Keratinocyte (primary cell): ENCODE results near the gene EVX2. TPM values are rescaled to one million over a fixed set of nuclear protein-coding genes. Genes with fewer than 3 reads are reported as not detected.
A peak's percentile ranks its signal among the peaks of the same experiment; 100 is the strongest.

Source experiments
- DNase-seq: peaks from one replicate; pipeline ENCODE4 v3.0.0-alpha.2; 2011; ENCODE audit warnings: low read depth, missing footprints, low spot score
- FAIRE-seq: peaks from 2 replicates; lab custom pipeline; 2011; peaks lifted over from hg19 to GRCh38; lab: Jason Lieb, UNC
- H2AFZ ChIP-seq: 2 replicates; pipeline ENCODE4 v1.6.0; 2012; ENCODE audit warnings: low read length, control low read depth, inconsistent platforms; ENCODE audit not compliant: control insufficient read depth
- H3K27ac ChIP-seq: 2 replicates; pipeline ENCODE4 v1.5.1; 2011; ENCODE audit warnings: low read length; ENCODE audit not compliant: control insufficient read depth, insufficient read depth
- H3K27me3 ChIP-seq: 3 replicates; pipeline ENCODE4 v1.6.0; 2011; ENCODE audit warnings: low read length; ENCODE audit not compliant: control insufficient read depth, insufficient read depth; ENCODE audit errors: extremely low read depth
- H3K36me3 ChIP-seq, 2 experiments: 2 replicates in 1 of 2; 3 replicates in 1 of 2; pipeline ENCODE4 v1.5.1; 2011; ENCODE audit warnings: low read length in 2 of 2, mild to moderate bottlenecking in 1 of 2; ENCODE audit not compliant: control insufficient read depth in 2 of 2, insufficient read depth in 2 of 2; ENCODE audit errors: extremely low read depth in 1 of 2
- H3K4me1 ChIP-seq: 3 replicates; pipeline ENCODE4 v1.5.1; 2011; ENCODE audit warnings: low read length; ENCODE audit not compliant: control insufficient read depth, insufficient read depth; ENCODE audit errors: extremely low read depth
- H3K4me2 ChIP-seq: 3 replicates; pipeline ENCODE4 v1.6.0; 2011; ENCODE audit warnings: low read depth, low read length; ENCODE audit not compliant: control insufficient read depth, insufficient read depth; ENCODE audit errors: extremely low read depth
- H3K4me3 ChIP-seq, 3 experiments: fragments of 200-600 bp in 1 of 3; sonication (generic) in 1 of 3; 2 replicates in 2 of 3; 3 replicates in 1 of 3; pipeline ENCODE4 v1.5.1; 2011 to 2016; ENCODE audit warnings: low read length in 3 of 3, mild to moderate bottlenecking in 3 of 3, control low read depth in 2 of 3, inconsistent platforms in 1 of 3, low read depth in 1 of 3, mixed read lengths in 1 of 3, mixed run types in 1 of 3, moderate library complexity in 1 of 3; ENCODE audit not compliant: control insufficient read depth in 2 of 3, insufficient read depth in 2 of 3; ENCODE audit errors: extremely low read depth in 1 of 3
- H3K79me2 ChIP-seq: 2 replicates; pipeline ENCODE4 v1.6.0; 2012; ENCODE audit warnings: low read length; ENCODE audit not compliant: control insufficient read depth, insufficient read depth
- H3K9ac ChIP-seq: 3 replicates; pipeline ENCODE4 v1.6.0; 2011; ENCODE audit warnings: low read length; ENCODE audit not compliant: control insufficient read depth, insufficient read depth; ENCODE audit errors: extremely low read depth
- H3K9me1 ChIP-seq: 3 replicates; pipeline ENCODE4 v1.6.0; 2011; ENCODE audit warnings: low read length; ENCODE audit not compliant: control insufficient read depth, insufficient read depth; ENCODE audit errors: extremely low read depth
- H3K9me3 ChIP-seq: 2 replicates; pipeline ENCODE4 v1.5.1; 2012; ENCODE audit warnings: low read depth, low read length; ENCODE audit not compliant: control insufficient read depth
- H4K20me1 ChIP-seq: 3 replicates; pipeline ENCODE4 v1.6.0; 2011; ENCODE audit warnings: low read length; ENCODE audit not compliant: control insufficient read depth, insufficient read depth; ENCODE audit errors: extremely low read depth
- EZH2 ChIP-seq: IDR thresholded peaks from one replicate; pipeline ENCODE4 v1.6.1; 2012; ENCODE audit warnings: inconsistent platforms, mild to moderate bottlenecking, low read length, moderate library complexity
- dilution Hi-C: fragments of 300-500 bp; cut with MboI; formaldehyde crosslinking; loops from one replicate; pipeline ENCODE4 v1.7.0; 2020; ENCODE audit warnings: low sequenced_read_pairs; ENCODE audit not compliant: extremely low pct_ligation_motif_present
- polyA plus RNA-seq, 5 experiments: library from polyadenylated mRNA; depleted of rRNA in 3 of 5; stranded (reverse) in 3 of 5; stranded (forward) in 1 of 5; unstranded in 1 of 5; fragments of >200 nt; gene quantifications; 1 replicate in 1 of 5; 2 replicates in 3 of 5; 3 replicates in 1 of 5; pipeline versions ENCODE4 v1.2.1 to v1.2.3, GENCODE V29; 2011 to 2012; ENCODE audit warnings: missing spikeins in 2 of 5, low read depth in 1 of 5, low replicate concordance in 1 of 5
- TF ChIP-seq, protein P1 (sequence below), 3 experiments: IDR thresholded peaks in 1 of 3; conservative IDR thresholded peaks in 1 of 3; optimal IDR thresholded peaks in 1 of 3; 2 replicates in 2 of 3; 3 replicates in 1 of 3; pipeline versions ENCODE3 to v1.5.1; 2011; ENCODE audit warnings: low read length in 3 of 3, mild to moderate bottlenecking in 3 of 3, moderate library complexity in 2 of 3, control low read depth in 1 of 3, inconsistent platforms in 1 of 3; ENCODE audit not compliant: insufficient read depth in 2 of 3; ENCODE audit errors: extremely low read depth in 1 of 3

Gene EVX2
- polyA plus RNA-seq, 1 donor (not counting 4 experiments of a cell fraction or from before 2014, with no cell fraction given), result not detected

- dilution Hi-C loops, result no loop called here
- Histone ChIP-seq H3K9ac (no peak within 1 kb of the TSS), H2AFZ (no peak within 1 kb of the TSS), H4K20me1 (peaks cover 2% of the 10 kb centered on the region), H3K9me3 (no peaks in the 10 kb centered on the region), H3K4me2 (peak within 1 kb of the TSS; percentile 56), H3K36me3 (no peaks in the 10 kb centered on the region), H3K27ac (no peak within 1 kb of the TSS), H3K27me3 (peaks cover 94% of the 10 kb centered on the region), H3K79me2 (no peaks in the 10 kb centered on the region), H3K4me3 (peak within 1 kb of the TSS; percentile 14 to 48 (median 43)), H3K9me1 (no peaks in the 10 kb centered on the region), H3K4me1 (peaks cover 5% of the 10 kb centered on the region)
- DNase-seq (no peak), FAIRE-seq (no peak)
- TF ChIP-seq EZH2, result peak; percentile 98
- TF ChIP-seq, protein P1, sequence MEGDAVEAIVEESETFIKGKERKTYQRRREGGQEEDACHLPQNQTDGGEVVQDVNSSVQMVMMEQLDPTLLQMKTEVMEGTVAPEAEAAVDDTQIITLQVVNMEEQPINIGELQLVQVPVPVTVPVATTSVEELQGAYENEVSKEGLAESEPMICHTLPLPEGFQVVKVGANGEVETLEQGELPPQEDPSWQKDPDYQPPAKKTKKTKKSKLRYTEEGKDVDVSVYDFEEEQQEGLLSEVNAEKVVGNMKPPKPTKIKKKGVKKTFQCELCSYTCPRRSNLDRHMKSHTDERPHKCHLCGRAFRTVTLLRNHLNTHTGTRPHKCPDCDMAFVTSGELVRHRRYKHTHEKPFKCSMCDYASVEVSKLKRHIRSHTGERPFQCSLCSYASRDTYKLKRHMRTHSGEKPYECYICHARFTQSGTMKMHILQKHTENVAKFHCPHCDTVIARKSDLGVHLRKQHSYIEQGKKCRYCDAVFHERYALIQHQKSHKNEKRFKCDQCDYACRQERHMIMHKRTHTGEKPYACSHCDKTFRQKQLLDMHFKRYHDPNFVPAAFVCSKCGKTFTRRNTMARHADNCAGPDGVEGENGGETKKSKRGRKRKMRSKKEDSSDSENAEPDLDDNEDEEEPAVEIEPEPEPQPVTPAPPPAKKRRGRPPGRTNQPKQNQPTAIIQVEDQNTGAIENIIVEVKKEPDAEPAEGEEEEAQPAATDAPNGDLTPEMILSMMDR (optimal IDR thresholded peaks at IDR 0.05 in 1 of 3, IDR thresholded peaks at IDR 0.05 in 1 of 3, conservative IDR thresholded peaks at IDR 0.05 in 1 of 3; ENCODE audit: extremely low read depth in 1 of 3, insufficient read depth in 2 of 3, low read length in 3 of 3), result no peak
Measured at GRCh38 chr2:176106581-176107539, 23.1 kb upstream of the EVX2 start, which contains the start of gene HOXD11. HOXD11 (plus strand) TSS chr2:176107280; CDS start chr2:176107356, 76 bp downstream.

DNA sequence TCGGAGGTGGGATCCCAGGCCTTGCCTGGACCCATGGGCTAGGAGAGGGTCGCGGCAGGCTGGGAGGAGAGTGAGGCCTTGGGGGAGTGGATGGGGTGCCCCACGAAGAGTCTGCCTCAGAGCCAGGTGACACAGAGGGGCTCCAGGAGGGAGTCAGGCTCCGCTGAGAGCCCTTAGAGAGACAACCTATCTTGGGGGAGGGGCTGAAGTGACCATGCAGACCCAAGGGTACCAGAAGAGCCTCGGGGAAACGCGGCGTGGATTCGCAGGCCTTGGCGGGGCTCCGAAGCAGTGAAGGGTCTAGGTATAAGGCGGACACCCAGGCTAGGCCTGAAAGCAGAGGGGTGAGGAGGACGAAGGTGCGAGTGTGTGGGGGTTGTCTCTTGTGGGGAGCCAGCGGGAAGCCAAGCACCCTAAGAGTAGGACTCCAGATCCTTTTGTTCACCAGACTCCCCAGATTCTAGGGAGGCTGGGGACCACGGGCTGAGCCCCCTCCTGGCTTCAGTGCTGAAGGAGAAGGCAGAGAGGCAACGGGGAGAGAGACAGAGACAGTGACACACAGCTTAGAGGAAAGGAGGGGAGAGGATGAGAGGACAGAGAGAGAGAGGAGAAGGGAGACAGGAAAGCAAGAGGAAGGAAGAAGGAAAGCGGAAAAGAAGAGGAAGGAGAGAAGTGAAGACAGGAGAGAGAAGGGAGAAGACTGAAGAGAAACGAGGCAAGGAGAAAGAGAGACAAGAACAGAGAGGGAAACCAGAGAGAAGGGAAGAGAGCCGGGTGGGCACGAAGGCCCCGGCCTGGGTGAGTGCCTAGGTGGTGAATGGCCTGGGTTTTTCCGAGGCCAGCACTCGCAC, 22.2 kb upstream of the EVX2 start:
- dilution Hi-C loops, result no loop called here
- H4K20me1 ChIP-seq, result no peaks in the 10 kb centered on the region
- no peaks in the 10 kb centered on the region for H3K9me3 ChIP-seq
- DNase-seq (no peak), FAIRE-seq (no peak)
- H3K36me3 ChIP-seq, result no peaks in the 10 kb centered on the region
- peaks cover 94% of the 10 kb centered on the region for H3K27me3 ChIP-seq
- no peak overlapping the region for H3K9ac ChIP-seq
- H2AFZ ChIP-seq, result no peak overlapping the region
- no peaks in the 10 kb centered on the region for H3K9me1 ChIP-seq
- H3K79me2 ChIP-seq, result no peaks in the 10 kb centered on the region
- peak; percentile 38 for TF ChIP-seq EZH2
- TF ChIP-seq, protein P1 (optimal IDR thresholded peaks at IDR 0.05 in 1 of 3, IDR thresholded peaks at IDR 0.05 in 1 of 3, conservative IDR thresholded peaks at IDR 0.05 in 1 of 3; ENCODE audit: extremely low read depth in 1 of 3, insufficient read depth in 2 of 3, low read length in 3 of 3), result no peak
- H3K4me3 ChIP-seq, result peak overlapping the region in 2 of 3 experiments; percentile 27 to 48
- peaks cover 5% of the 10 kb centered on the region for H3K4me1 ChIP-seq
- peak overlapping the region; percentile 56 for H3K4me2 ChIP-seq
- no peak overlapping the region for H3K27ac ChIP-seq
